Nephron (organoid): ENCODE results near the gene PLAAT2.
"Not testable (repeated sequence)": the region's sequence is repeated elsewhere in the genome, so short reads cannot be mapped to it uniquely, and the experiment has no call there.

ENCODE experiments used
- H3K27ac Mint-ChIP-seq, 3 experiments: 2 replicates each; pipeline ENCODE4 v1.8.0; 2020; ENCODE audit warnings: mixed read lengths in 3 of 3, mild to moderate bottlenecking in 2 of 3, moderate library complexity in 1 of 3
- H3K27me3 Mint-ChIP-seq: 2 replicates; pipeline ENCODE4 v1.8.0; 2021; ENCODE audit warnings: low read depth, mild to moderate bottlenecking, moderate library complexity, mixed read lengths
- H3K36me3 Mint-ChIP-seq: 2 replicates; pipeline ENCODE4 v1.8.0; 2020; ENCODE audit warnings: low read depth, mixed read lengths
- H3K4me1 Mint-ChIP-seq: 2 replicates; pipeline ENCODE4 v1.8.0; 2020; ENCODE audit warnings: mixed read lengths
- H3K4me3 Mint-ChIP-seq, 3 experiments: 2 replicates each; pipeline ENCODE4 v1.8.0; 2020; ENCODE audit warnings: mild to moderate bottlenecking in 3 of 3, mixed read lengths in 3 of 3, moderate library complexity in 2 of 3
- H3K9me3 Mint-ChIP-seq: 2 replicates; pipeline ENCODE4 v1.8.0; 2020; ENCODE audit warnings: mixed read lengths
- CTCF ChIP-seq, 3 experiments: fragments of 200-600 bp; sonication (generic); IDR thresholded peaks; one replicate each; pipeline ENCODE4 v1.5.0; 2021; ENCODE audit warnings: antibody characterized with exemption in 3 of 3; ENCODE audit not compliant: unreplicated experiment in 3 of 3

The PLAAT2 gene

DNA sequence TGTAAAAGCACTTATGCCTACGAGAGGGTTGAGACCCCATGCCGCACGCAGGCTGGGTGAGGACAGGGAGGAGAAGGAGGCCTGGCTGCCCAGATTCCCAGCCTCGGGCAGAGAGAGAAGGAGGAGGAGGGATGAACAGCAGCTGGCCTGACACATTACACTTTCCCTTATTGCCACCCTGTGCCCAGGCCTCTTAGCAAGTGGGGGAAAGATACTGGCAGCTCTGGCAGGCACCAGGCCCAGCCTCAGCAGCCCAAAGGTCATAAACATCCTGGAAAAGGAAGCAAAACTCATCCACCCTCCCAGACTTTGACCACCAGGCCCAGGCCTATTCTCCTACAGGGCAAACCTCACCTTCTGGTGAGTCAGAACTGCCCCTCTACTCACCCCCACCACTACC, 46.4 kb upstream of the PLAAT2 start:
- no peak for TF ChIP-seq CTCF (IDR thresholded peaks at IDR 0.05; ENCODE audit: unreplicated experiment in 3 of 3)
- Mint-ChIP-seq H3K27ac (no peak overlapping the region), H3K27me3 (peaks cover 46% of the 10 kb centered on the region), H3K36me3 (no peaks in the 10 kb centered on the region), H3K4me1 (peaks cover 25% of the 10 kb centered on the region), H3K9me3 (no peaks in the 10 kb centered on the region), H3K4me3 (no peak overlapping the region)

- peaks cover 44% of the 10 kb centered on the region for H3K27me3 Mint-ChIP-seq
- no peak for TF ChIP-seq CTCF (IDR thresholded peaks at IDR 0.05; ENCODE audit: unreplicated experiment in 3 of 3)
- H3K27ac Mint-ChIP-seq: no peak overlapping the region
- peaks cover 25% of the 10 kb centered on the region for H3K4me1 Mint-ChIP-seq
- no peaks in the 10 kb centered on the region for H3K36me3 Mint-ChIP-seq
- H3K9me3 Mint-ChIP-seq: no peaks in the 10 kb centered on the region
- no peak overlapping the region for H3K4me3 Mint-ChIP-seq
Measured at GRCh38 chr11:63608353-63609345, 45.5 kb upstream of the PLAAT2 start.

DNA sequence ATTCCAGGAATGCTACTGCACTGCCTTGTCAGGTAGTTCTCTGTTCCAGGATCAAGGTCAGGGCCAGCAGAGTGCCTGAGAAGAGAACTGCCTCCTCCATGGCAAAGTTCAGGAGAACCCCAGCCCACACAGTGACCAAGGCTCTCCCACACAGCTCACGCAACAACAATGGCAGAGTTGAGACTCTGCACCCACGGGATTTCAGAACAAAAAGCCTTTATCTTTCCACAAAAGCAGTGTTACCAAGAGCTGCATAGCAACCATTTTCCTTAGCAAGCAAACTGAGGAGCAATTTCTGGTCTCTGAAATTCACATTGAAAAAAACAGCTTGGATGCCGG, 40.0 kb upstream of the PLAAT2 start:
- Mint-ChIP-seq H3K27ac (peak overlapping the region in 1 of 3 experiments; percentile 39), H3K4me1 (peaks cover 17% of the 10 kb centered on the region), H3K27me3 (peaks cover 16% of the 10 kb centered on the region), H3K36me3 (no peaks in the 10 kb centered on the region), H3K9me3 (no peaks in the 10 kb centered on the region), H3K4me3 (no peak overlapping the region)
- TF ChIP-seq CTCF (IDR thresholded peaks at IDR 0.05; ENCODE audit: unreplicated experiment in 3 of 3): no peak

GRCh38 chr11:63602290-63603179, 39.4 kb upstream of the PLAAT2 start:
- not testable (repeated sequence) for H3K9me3 Mint-ChIP-seq, H3K4me3 Mint-ChIP-seq, H3K36me3 Mint-ChIP-seq
- Mint-ChIP-seq H3K27me3 (peaks cover 15% of the 10 kb centered on the region), H3K27ac (peak overlapping the region in 2 of 3 experiments; percentile 39 to 45), H3K4me1 (peaks cover 15% of the 10 kb centered on the region)

DNA sequence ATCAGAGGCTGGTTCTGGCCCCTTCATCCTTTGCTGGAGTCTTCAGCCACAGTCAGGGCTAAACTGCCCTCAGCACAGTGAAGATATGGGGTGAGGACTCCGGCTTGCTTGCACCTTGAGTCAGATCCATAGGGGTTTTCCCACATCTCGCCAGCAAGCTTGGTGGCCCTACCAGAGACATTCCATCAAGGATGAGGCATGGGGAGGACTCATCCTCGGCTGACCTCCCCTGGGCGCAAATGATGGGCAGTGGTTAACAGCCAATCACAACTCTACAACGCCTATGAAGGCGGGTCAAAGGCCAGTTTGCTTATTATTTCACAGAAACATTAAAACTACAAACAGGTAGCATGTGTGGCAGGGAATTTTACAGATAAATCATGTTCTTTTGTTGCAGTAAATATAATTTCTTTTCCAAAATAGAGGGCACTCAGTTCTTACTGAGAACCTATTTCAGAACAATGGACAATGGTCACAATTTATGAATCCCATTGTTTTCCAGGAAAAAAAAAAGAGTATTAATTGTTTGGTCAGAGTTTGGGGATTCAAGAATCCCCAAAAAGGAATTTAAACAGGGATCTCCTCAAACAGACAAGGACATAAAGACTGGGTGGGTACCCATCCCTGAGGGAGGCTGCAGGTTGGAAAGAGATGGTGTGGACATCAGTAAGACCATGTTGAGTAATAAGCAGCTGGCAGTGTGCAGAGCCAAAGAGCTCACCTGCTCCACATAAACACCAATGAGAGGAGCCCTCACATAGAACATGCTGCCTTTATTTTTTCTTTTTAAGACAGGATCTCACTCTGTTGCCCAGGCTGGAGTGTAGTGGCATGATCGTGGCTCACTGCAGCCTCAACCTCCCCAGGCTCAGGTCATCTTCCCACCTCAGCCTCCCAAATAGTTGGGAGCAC, 36.3 kb upstream of the PLAAT2 start:
- no peaks in the 10 kb centered on the region for H3K9me3 Mint-ChIP-seq
- H3K27me3 Mint-ChIP-seq: peaks cover 6% of the 10 kb centered on the region
- no peak overlapping the region for H3K27ac Mint-ChIP-seq
- TF ChIP-seq CTCF (IDR thresholded peaks at IDR 0.05; ENCODE audit: unreplicated experiment in 3 of 3): no peak
- no peaks in the 10 kb centered on the region for H3K36me3 Mint-ChIP-seq
- peaks cover 12% of the 10 kb centered on the region for H3K4me1 Mint-ChIP-seq
- no peak overlapping the region for H3K4me3 Mint-ChIP-seq
